ENCODE data around the gene NRG3. TPM values are rescaled to one million over a fixed set of nuclear protein-coding genes. Genes with fewer than 3 reads are reported as not detected.
"Not testable (repeated sequence)": the region's sequence is repeated elsewhere in the genome, so short reads cannot be mapped to it uniquely, and the experiment has no call there.

Gene NRG3
- total RNA-seq, 1 donor from 2014 or later, result 2.3 TPM

DNA sequence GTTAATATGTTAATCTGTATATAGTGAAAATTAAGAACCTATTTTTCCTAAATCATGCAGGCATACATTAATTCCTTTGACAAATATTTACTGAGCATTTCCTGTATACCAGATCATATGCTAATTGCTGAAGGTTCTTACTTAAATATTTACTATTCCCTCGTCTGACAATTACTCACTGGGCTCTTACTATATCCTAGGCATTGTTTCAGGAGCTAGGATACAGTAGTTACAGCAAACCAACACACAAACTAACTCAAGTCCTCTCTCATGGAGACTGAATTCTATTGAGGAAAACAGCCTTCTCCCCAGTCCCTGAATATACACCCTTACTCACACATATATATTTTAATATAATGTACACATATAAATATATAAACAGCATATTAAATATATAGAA, 786.0 kb downstream of the NRG3 start:
- no peak for ATAC-seq
- intact Hi-C loops (cut with DNase I), result no loop called here
- Histone ChIP-seq H3K27ac (no peak overlapping the region), H3K9me3 (no peaks in the 10 kb centered on the region), H3K4me1 (no peaks in the 10 kb centered on the region), H3K36me3 (no peaks in the 10 kb centered on the region), H3K27me3 (no peaks in the 10 kb centered on the region), H3K4me3 (no peak overlapping the region)
- TF ChIP-seq, protein P1, sequence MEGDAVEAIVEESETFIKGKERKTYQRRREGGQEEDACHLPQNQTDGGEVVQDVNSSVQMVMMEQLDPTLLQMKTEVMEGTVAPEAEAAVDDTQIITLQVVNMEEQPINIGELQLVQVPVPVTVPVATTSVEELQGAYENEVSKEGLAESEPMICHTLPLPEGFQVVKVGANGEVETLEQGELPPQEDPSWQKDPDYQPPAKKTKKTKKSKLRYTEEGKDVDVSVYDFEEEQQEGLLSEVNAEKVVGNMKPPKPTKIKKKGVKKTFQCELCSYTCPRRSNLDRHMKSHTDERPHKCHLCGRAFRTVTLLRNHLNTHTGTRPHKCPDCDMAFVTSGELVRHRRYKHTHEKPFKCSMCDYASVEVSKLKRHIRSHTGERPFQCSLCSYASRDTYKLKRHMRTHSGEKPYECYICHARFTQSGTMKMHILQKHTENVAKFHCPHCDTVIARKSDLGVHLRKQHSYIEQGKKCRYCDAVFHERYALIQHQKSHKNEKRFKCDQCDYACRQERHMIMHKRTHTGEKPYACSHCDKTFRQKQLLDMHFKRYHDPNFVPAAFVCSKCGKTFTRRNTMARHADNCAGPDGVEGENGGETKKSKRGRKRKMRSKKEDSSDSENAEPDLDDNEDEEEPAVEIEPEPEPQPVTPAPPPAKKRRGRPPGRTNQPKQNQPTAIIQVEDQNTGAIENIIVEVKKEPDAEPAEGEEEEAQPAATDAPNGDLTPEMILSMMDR (IDR thresholded peaks at IDR 0.05), result no peak
- no peak for DNase-seq

DNA sequence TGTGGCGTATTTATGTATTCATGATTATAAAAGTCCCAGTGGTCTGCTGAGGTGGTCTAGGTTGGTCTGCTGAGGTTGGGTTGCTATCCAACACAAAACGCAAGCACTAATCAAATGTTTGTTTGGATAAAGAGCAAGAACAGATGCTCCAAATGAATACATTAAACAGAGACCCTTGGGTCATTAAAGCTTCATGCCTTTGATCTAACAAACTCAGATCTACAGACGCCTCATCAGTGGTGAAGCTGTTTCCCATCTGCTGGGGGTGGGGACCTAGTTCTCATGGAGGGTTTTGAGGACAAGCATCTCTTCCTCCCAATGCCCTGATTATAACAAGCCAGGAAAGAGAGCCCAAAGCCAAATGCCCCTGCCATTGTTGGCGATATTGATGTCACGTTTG, 786.7 kb downstream of the NRG3 start:
- Histone ChIP-seq H3K4me1 (no peaks in the 10 kb centered on the region), H3K27ac (no peak overlapping the region), H3K27me3 (no peaks in the 10 kb centered on the region), H3K36me3 (no peaks in the 10 kb centered on the region), H3K9me3 (no peaks in the 10 kb centered on the region), H3K4me3 (no peak overlapping the region)
- TF ChIP-seq, protein P1 (IDR thresholded peaks at IDR 0.05), result no peak
- ATAC-seq (no peak), DNase-seq (no peak)
- intact Hi-C loops (cut with DNase I), result no loop called here

DNA sequence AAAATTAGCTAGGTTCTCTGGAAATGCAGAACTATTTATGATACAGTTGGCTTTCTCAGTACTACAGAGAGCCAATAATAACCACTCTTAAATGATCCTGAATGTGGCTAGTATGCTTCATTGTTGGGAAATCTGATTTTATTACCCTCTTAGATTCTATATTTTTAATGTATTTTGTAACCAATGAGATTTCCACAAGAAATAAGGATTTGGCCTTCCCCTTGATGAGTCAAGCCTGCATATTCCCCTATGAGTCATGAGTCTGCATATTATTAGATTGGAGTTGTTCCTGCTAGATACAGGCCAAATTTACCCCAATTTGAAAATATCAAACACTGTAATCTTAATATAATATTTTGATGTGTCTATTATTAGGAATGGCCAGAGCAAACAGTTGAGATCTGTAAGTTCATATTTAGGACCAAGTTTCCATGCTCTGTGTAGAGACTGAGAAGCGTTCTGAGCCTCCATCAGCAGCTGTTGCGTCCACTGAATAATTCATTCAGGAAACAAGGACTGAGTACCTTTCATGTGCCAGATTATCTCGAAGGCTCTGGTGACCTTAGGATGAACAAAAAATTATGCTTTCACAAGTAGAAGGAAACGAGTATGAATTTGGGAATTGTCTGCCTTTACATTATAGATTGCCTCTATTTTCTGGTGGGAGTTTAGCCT, 793.4 kb downstream of the NRG3 start:
- no peak for DNase-seq
- intact Hi-C loops (cut with DNase I), result no loop called here
- Histone ChIP-seq H3K4me1 (no peaks in the 10 kb centered on the region), H3K27me3 (no peaks in the 10 kb centered on the region), H3K9me3 (no peaks in the 10 kb centered on the region), H3K27ac (no peak overlapping the region), H3K4me3 (no peak overlapping the region), H3K36me3 (no peaks in the 10 kb centered on the region)
- TF ChIP-seq, protein P1 (IDR thresholded peaks at IDR 0.05), result no peak
- no peak for ATAC-seq

DNA sequence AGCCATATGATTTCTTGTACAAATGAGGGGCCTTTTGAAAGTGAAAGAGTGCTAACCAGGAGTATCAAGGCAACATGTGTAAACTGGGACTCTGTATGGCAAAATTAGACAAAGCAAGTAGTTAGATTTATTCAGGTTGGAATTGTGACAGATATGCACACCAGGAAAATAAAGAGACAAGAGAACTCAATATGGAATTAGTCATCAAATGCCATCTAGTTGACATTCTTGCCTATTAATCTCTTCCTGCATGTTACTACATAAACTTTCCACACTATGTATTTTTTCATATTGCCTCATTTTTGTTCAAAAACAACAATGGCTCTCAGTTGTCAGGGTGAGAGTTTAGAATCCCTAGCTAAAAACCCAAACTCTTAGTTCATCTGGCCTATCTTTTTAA, 799.0 kb downstream of the NRG3 start:
- TF ChIP-seq, protein P1 (IDR thresholded peaks at IDR 0.05), result no peak
- Histone ChIP-seq H3K4me1 (no peaks in the 10 kb centered on the region), H3K9me3 (no peaks in the 10 kb centered on the region), H3K27ac (no peak overlapping the region), H3K36me3 (no peaks in the 10 kb centered on the region), H3K27me3 (no peaks in the 10 kb centered on the region), H3K4me3 (no peak overlapping the region)
- intact Hi-C loops (cut with DNase I), result no loop called here
- ATAC-seq, result no peak
- DNase-seq, result no peak

DNA sequence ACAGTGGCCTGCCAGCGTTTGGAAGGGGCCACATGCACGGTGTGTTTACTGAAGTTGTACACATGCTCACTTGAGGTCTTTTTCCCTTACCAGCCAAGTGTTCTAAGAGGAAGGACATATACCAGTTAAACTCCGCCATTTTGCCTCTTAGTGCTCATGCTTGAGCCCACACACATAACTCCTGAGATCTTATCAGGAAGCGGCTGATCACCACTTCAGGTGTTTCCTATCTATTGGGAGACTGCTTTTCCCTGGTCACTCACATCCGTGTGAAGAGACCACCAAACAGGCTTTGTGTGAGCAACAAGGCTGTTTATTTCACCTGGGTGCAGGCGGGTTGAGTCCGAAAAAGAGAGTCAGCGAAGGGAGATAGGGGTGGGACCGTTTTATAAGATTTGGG, 802.9 kb downstream of the NRG3 start:
- H3K27me3 ChIP-seq; DNase-seq; H3K27ac ChIP-seq; H3K36me3 ChIP-seq; H3K4me3 ChIP-seq; H3K9me3 ChIP-seq; H3K4me1 ChIP-seq; intact Hi-C loops (cut with DNase I); ATAC-seq: not testable (repeated sequence)

DNA sequence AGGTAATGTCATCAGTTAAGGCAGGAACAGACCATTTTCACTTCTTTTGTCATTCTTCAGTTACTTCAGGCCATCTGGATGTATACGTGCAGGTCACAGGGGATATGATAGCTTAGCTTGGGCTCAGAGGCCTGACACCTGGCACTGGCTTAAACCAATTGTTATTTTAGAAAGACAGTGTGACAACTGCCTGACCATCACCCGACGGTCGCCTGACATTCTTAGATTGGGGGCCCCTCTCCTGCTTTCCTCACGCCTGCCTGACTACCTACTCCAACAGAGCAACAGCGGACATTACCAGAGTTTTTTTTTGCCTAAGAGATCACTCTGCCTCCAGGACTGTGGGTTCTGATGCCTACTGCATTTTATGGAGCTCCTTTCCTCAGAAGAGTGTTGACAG, 803.5 kb downstream of the NRG3 start:
- H3K36me3 ChIP-seq; H3K27me3 ChIP-seq; H3K27ac ChIP-seq; H3K9me3 ChIP-seq; H3K4me3 ChIP-seq; DNase-seq; H3K4me1 ChIP-seq; ATAC-seq; intact Hi-C loops (cut with DNase I): not testable (repeated sequence)

DNA sequence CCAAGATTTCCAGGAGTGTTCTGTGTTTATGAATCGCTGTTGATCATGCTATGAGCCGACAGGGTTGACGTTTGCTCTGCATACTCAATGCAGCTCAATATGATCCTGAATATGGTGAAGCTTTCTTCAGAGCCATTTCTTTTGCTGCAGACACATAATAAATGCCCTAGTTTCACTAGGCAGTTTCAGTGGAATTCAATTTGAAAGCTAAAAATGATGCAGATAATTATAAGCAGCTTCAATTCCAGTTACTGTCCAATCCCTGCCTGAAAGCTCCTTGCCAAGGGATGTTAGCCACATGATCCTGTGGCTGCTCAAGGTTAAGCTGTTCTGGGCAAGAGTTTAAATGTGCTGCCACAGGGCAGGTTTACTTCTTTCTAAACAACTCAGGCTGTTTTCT, 805.6 kb downstream of the NRG3 start:
- ATAC-seq, result no peak
- intact Hi-C loops (cut with DNase I), result no loop called here
- H3K36me3 ChIP-seq, result no peaks in the 10 kb centered on the region
- no peak overlapping the region for H3K4me3 ChIP-seq
- H3K4me1 ChIP-seq, result no peaks in the 10 kb centered on the region
- H3K9me3 ChIP-seq, result no peaks in the 10 kb centered on the region
- TF ChIP-seq, protein P1 (IDR thresholded peaks at IDR 0.05), result no peak
- DNase-seq, result no peak
- no peak overlapping the region for H3K27ac ChIP-seq
- H3K27me3 ChIP-seq, result no peaks in the 10 kb centered on the region

All from upper lobe of right lung (tissue), 1 donor.